ENCODE measurements around the gene NSMCE1. TPM values are rescaled to one million over a fixed set of nuclear protein-coding genes. Genes with fewer than 3 reads are reported as not detected.
"Not testable (repeated sequence)": the region's sequence is repeated elsewhere in the genome, so short reads cannot be mapped to it uniquely, and the experiment has no call there.

NSMCE1 gene
- total and polyA plus RNA-seq, 7 experiments from 2014 or later: 45.5 to 220 (median 71.7) TPM

- Mint-ChIP-seq H3K4me3 (peak overlapping the region in 7 of 10 donors; percentile 8 to 76 (median 29)), H3K9me3 (peaks cover 0 to 4% (median 0%) of the 10 kb centered on the region in 11 donors), H3K27me3 (no peaks in the 10 kb centered on the region), H3K36me3 (peaks cover 17 to 65% (median 47%) of the 10 kb centered on the region in 5 donors), H3K4me1 (peaks cover 44 to 77% (median 72%) of the 10 kb centered on the region in 7 donors), H3K27ac (peak overlapping the region in 7 of 9 donors; percentile 32 to 91 (median 60))
- ChIA-PET CTCF (no interaction called here), POLR2A (interaction anchor here (0.8 to 12.1 kb wide), 3 partner anchors 15 to 21 kb away, joined by 3 to 142 read pairs (median 4); no protein-coding TSS in a partner anchor)
- peaks cover 0 to 12% (median 3%) of the 10 kb centered on the region in 3 experiments for H3K36me3 ChIP-seq (ENCODE audit: control insufficient read depth in 2 of 3, insufficient read depth in 3 of 3, low read length in 3 of 3)
- H3K27ac ChIP-seq (ENCODE audit: low read depth, low read length): no peak overlapping the region
- H3K4me3 ChIP-seq (ENCODE audit: low read length): no peak overlapping the region
- intact Hi-C loops (cut with micrococcal nuclease): loop anchor here (2.0 to 5.0 kb wide), 2 partner anchors 17 to 65 kb away; partner anchors contain the start of gene NSMCE1 (in 1 of the 2)
- no peak for ATAC-seq
- H3K4me1 ChIP-seq (ENCODE audit: control insufficient read depth in 2 of 2, insufficient read depth in 2 of 2, low read length in 2 of 2): peaks cover 4 to 24% of the 10 kb centered on the region in 2 donors
- no peaks in the 10 kb centered on the region for H3K9me3 ChIP-seq (ENCODE audit: control insufficient read depth in 2 of 3, low read length in 3 of 3)
- DNase-seq: no peak
- H3K27me3 ChIP-seq (ENCODE audit: control insufficient read depth in 2 of 2, insufficient read depth in 2 of 2, low read length in 2 of 2): no peaks in the 10 kb centered on the region
Measured at GRCh38 chr16:27252206-27252585, 16.4 kb downstream of the NSMCE1 start.

- H3K4me3 ChIP-seq (ENCODE audit: low read length): no peak overlapping the region
- DNase-seq (peak in 1 of 9 donors; percentile 31), ATAC-seq (no peak)
- peak overlapping the region in 5 of 10 donors; percentile 8 to 55 (median 29) for H3K4me3 Mint-ChIP-seq
- peaks cover 0 to 8% (median 3%) of the 10 kb centered on the region in 3 experiments for H3K36me3 ChIP-seq (ENCODE audit: control insufficient read depth in 2 of 3, insufficient read depth in 3 of 3, low read length in 3 of 3)
- H3K9me3 ChIP-seq (ENCODE audit: control insufficient read depth in 2 of 3, low read length in 3 of 3): no peaks in the 10 kb centered on the region
- H3K27me3 Mint-ChIP-seq: no peaks in the 10 kb centered on the region
- intact Hi-C loops (cut with micrococcal nuclease): loop anchor here (2.0 to 5.0 kb wide), 2 partner anchors 17 to 66 kb away; partner anchors contain the start of gene NSMCE1 (in 1 of the 2)
- no peak overlapping the region for H3K27ac ChIP-seq (ENCODE audit: low read depth, low read length)
- peaks cover 13 to 66% (median 45%) of the 10 kb centered on the region in 5 donors for H3K36me3 Mint-ChIP-seq
- no peaks in the 10 kb centered on the region for H3K27me3 ChIP-seq (ENCODE audit: control insufficient read depth in 2 of 2, insufficient read depth in 2 of 2, low read length in 2 of 2)
- ChIA-PET CTCF (no interaction called here), POLR2A (interaction anchor here (1.6 to 12.1 kb wide), 2 partner anchors 14 to 22 kb away, joined by 3 to 142 read pairs; no protein-coding TSS in a partner anchor)
- H3K4me1 ChIP-seq (ENCODE audit: control insufficient read depth in 2 of 2, insufficient read depth in 2 of 2, low read length in 2 of 2): peaks cover 4 to 24% of the 10 kb centered on the region in 2 donors
- H3K9me3 Mint-ChIP-seq: peaks cover 0 to 4% (median 0%) of the 10 kb centered on the region in 11 donors
- peaks cover 47 to 77% (median 72%) of the 10 kb centered on the region in 7 donors for H3K4me1 Mint-ChIP-seq
- H3K27ac Mint-ChIP-seq: peak overlapping the region in 7 of 9 donors; percentile 49 to 91 (median 72)
Measured at GRCh38 chr16:27251541-27252205, 16.9 kb downstream of the NSMCE1 start.

GRCh38 chr16:27248886-27249285 lies 19.7 kb downstream of the NSMCE1 start:
- Mint-ChIP-seq H3K4me3 (peak overlapping the region in 1 of 10 donors; percentile 49), H3K27ac (peak overlapping the region in 2 of 9 donors; percentile 55 to 60), H3K36me3 (peaks cover 3 to 62% (median 30%) of the 10 kb centered on the region in 5 donors), H3K4me1 (peaks cover 41 to 76% (median 70%) of the 10 kb centered on the region in 7 donors)
- peaks cover under 1 to 23% of the 10 kb centered on the region in 2 donors for H3K4me1 ChIP-seq (ENCODE audit: control insufficient read depth in 2 of 2, insufficient read depth in 2 of 2, low read length in 2 of 2)
- ATAC-seq; H3K4me3 ChIP-seq (ENCODE audit: low read length); H3K27me3 Mint-ChIP-seq; DNase-seq; H3K36me3 ChIP-seq (ENCODE audit: control insufficient read depth in 2 of 3, insufficient read depth in 3 of 3, low read length in 3 of 3); H3K27me3 ChIP-seq (ENCODE audit: control insufficient read depth in 2 of 2, insufficient read depth in 2 of 2, low read length in 2 of 2); intact Hi-C loops (cut with micrococcal nuclease); H3K27ac ChIP-seq (ENCODE audit: low read depth, low read length); H3K9me3 ChIP-seq (ENCODE audit: control insufficient read depth in 2 of 3, low read length in 3 of 3); H3K9me3 Mint-ChIP-seq: not testable (repeated sequence)
- CTCF ChIA-PET: interaction anchor here (1.6 kb wide), 1 partner anchor 14 kb away, joined by 5 read pairs; no protein-coding TSS in a partner anchor
- POLR2A ChIA-PET: interaction anchor here (1.0 to 12.1 kb wide), 4 partner anchors 11 to 66 kb away, joined by 3 to 142 read pairs (median 4); no protein-coding TSS in a partner anchor

GRCh38 chr16:27248036-27248435 lies 20.5 kb downstream of the NSMCE1 start:
- peaks cover 42 to 76% (median 70%) of the 10 kb centered on the region in 7 donors for H3K4me1 Mint-ChIP-seq
- no peak overlapping the region for H3K4me3 Mint-ChIP-seq

GRCh38 chr16:27247076-27247475 lies 21.5 kb downstream of the NSMCE1 start:
- H3K27ac ChIP-seq (ENCODE audit: low read depth, low read length); H3K36me3 ChIP-seq (ENCODE audit: control insufficient read depth in 2 of 3, insufficient read depth in 3 of 3, low read length in 3 of 3); H3K4me3 Mint-ChIP-seq; intact Hi-C loops (cut with micrococcal nuclease); H3K27me3 Mint-ChIP-seq; CTCF ChIA-PET; H3K9me3 ChIP-seq (ENCODE audit: control insufficient read depth in 2 of 3, low read length in 3 of 3); H3K27me3 ChIP-seq (ENCODE audit: control insufficient read depth in 2 of 2, insufficient read depth in 2 of 2, low read length in 2 of 2); H3K4me3 ChIP-seq (ENCODE audit: low read length); H3K9me3 Mint-ChIP-seq: not testable (repeated sequence)
- peaks cover 46 to 79% (median 73%) of the 10 kb centered on the region in 7 donors for H3K4me1 Mint-ChIP-seq
- H3K4me1 ChIP-seq (ENCODE audit: control insufficient read depth in 2 of 2, insufficient read depth in 2 of 2, low read length in 2 of 2): peaks cover 0 to 21% of the 10 kb centered on the region in 2 donors
- ATAC-seq (peak; percentile 24), DNase-seq (peak in 1 of 9 donors; percentile 6)
- peak overlapping the region in 4 of 9 donors; percentile 41 to 72 (median 56) for H3K27ac Mint-ChIP-seq
- POLR2A ChIA-PET: interaction anchor here (12.1 kb wide), 1 partner anchor 9 kb away, joined by 142 read pairs; no protein-coding TSS in a partner anchor
- H3K36me3 Mint-ChIP-seq: peaks cover 3 to 56% (median 30%) of the 10 kb centered on the region in 5 donors

More at GRCh38 chr16:27248036-27248435, 20.5 kb downstream of the NSMCE1 start:
- ATAC-seq: no peak
- Mint-ChIP-seq H3K27ac (peak overlapping the region in 3 of 9 donors; percentile 14 to 53 (median 43)), H3K9me3 (peaks cover 0 to 4% (median 0%) of the 10 kb centered on the region in 11 donors), H3K27me3 (no peaks in the 10 kb centered on the region), H3K36me3 (peaks cover 3 to 58% (median 30%) of the 10 kb centered on the region in 5 donors)
- ChIA-PET POLR2A (interaction anchor here (0.7 to 12.1 kb wide), 3 partner anchors 10 to 26 kb away, joined by 3 to 142 read pairs (median 4); no protein-coding TSS in a partner anchor), CTCF (no interaction called here)
- Histone ChIP-seq H3K27ac (ENCODE audit: low read depth, low read length) (no peak overlapping the region), H3K27me3 (ENCODE audit: control insufficient read depth in 2 of 2, insufficient read depth in 2 of 2, low read length in 2 of 2) (no peaks in the 10 kb centered on the region), H3K4me1 (ENCODE audit: control insufficient read depth in 2 of 2, insufficient read depth in 2 of 2, low read length in 2 of 2) (peaks cover 0 to 19% of the 10 kb centered on the region in 2 donors), H3K9me3 (ENCODE audit: control insufficient read depth in 2 of 3, low read length in 3 of 3) (no peaks in the 10 kb centered on the region), H3K36me3 (ENCODE audit: control insufficient read depth in 2 of 3, insufficient read depth in 3 of 3, low read length in 3 of 3) (no peaks in the 10 kb centered on the region), H3K4me3 (ENCODE audit: low read length) (no peak overlapping the region)
- DNase-seq: no peak
- intact Hi-C loops (cut with micrococcal nuclease): no loop called here

- no peak for ATAC-seq
- intact Hi-C loops (cut with micrococcal nuclease): loop anchor here in 1 of 2 donors (1.0 kb wide), 2 partner anchors 8 to 9 kb away; no protein-coding TSS in a partner anchor
- Mint-ChIP-seq H3K36me3 (peaks cover 3 to 54% (median 30%) of the 10 kb centered on the region in 5 donors), H3K4me3 (no peak overlapping the region), H3K27ac (peak overlapping the region in 5 of 9 donors; percentile 24 to 72 (median 41)), H3K4me1 (peaks cover 42 to 79% (median 73%) of the 10 kb centered on the region in 7 donors), H3K9me3 (peaks cover 0 to 4% (median 0%) of the 10 kb centered on the region in 11 donors), H3K27me3 (no peaks in the 10 kb centered on the region)
- no peak overlapping the region for H3K27ac ChIP-seq (ENCODE audit: low read depth, low read length)
- H3K27me3 ChIP-seq (ENCODE audit: control insufficient read depth in 2 of 2, insufficient read depth in 2 of 2, low read length in 2 of 2): no peaks in the 10 kb centered on the region
- peak in 1 of 9 donors; percentile 14 for DNase-seq
- no peaks in the 10 kb centered on the region for H3K36me3 ChIP-seq (ENCODE audit: control insufficient read depth in 2 of 3, insufficient read depth in 3 of 3, low read length in 3 of 3)
- no peak overlapping the region for H3K4me3 ChIP-seq (ENCODE audit: low read length)
- ChIA-PET CTCF (no interaction called here), POLR2A (interaction anchor here (0.9 kb wide), 1 partner anchor 120 kb away, joined by 3 read pairs; no protein-coding TSS in a partner anchor)
- H3K4me1 ChIP-seq (ENCODE audit: control insufficient read depth in 2 of 2, insufficient read depth in 2 of 2, low read length in 2 of 2): peaks cover 0 to 19% of the 10 kb centered on the region in 2 donors
- no peaks in the 10 kb centered on the region for H3K9me3 ChIP-seq (ENCODE audit: control insufficient read depth in 2 of 3, low read length in 3 of 3)
Measured at GRCh38 chr16:27246439-27246838, 22.1 kb downstream of the NSMCE1 start.
